ENCODE results near the gene RBM26. TPM values are rescaled to one million over a fixed set of nuclear protein-coding genes. Genes with fewer than 3 reads are reported as not detected.

RBM26 gene, protein sequence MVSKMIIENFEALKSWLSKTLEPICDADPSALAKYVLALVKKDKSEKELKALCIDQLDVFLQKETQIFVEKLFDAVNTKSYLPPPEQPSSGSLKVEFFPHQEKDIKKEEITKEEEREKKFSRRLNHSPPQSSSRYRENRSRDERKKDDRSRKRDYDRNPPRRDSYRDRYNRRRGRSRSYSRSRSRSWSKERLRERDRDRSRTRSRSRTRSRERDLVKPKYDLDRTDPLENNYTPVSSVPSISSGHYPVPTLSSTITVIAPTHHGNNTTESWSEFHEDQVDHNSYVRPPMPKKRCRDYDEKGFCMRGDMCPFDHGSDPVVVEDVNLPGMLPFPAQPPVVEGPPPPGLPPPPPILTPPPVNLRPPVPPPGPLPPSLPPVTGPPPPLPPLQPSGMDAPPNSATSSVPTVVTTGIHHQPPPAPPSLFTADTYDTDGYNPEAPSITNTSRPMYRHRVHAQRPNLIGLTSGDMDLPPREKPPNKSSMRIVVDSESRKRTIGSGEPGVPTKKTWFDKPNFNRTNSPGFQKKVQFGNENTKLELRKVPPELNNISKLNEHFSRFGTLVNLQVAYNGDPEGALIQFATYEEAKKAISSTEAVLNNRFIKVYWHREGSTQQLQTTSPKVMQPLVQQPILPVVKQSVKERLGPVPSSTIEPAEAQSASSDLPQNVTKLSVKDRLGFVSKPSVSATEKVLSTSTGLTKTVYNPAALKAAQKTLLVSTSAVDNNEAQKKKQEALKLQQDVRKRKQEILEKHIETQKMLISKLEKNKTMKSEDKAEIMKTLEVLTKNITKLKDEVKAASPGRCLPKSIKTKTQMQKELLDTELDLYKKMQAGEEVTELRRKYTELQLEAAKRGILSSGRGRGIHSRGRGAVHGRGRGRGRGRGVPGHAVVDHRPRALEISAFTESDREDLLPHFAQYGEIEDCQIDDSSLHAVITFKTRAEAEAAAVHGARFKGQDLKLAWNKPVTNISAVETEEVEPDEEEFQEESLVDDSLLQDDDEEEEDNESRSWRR
- 10 to 100 TPM; 15.1 to 28.8 (median 22.2) TPM for polyA plus RNA-seq (ENCODE audit: low read depth in 6 of 6)

DNA sequence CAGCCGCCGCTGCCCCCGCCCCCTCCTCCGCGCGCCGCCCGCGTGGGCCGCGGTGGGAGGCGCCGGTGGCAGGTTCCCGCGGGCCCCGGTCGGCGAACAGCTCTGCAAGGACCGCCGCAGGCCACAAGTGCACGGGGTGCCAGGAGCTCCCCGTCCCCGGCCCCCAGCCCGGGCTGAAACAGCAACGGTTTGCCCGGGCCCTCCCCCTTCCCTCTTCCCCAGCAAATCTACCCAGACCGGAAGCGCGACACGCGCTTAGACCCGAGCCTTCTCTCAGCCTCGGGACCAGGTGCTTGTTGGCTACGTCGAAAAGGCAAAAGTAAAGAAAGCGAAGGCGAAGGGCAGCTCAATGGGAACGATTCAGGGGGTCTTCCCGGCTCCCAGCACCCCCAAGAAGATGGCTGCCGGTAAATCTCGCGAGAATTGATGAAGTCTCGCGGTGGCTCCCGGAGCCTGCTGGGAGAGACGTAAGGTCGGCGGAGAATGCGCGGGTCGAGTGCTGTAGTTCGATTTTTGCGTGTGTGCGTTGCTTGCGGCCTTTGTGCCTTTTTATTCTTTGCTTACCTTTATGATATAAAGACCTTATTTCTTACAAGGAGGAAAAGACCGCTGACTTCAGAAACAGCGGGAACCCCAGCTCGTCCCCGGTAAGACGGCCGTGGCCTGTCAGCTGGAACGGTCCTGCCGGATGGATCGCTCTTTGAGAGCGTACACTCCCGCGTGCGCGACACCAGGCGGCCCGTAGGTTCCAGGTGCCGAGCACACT lies at the start of gene RBM26:
RBM26 (minus strand) TSS at position 425 of the 766 bp plus-strand sequence. CDS start 481 bp downstream, outside the sequence.
- Mint-ChIP-seq H3K9me3 (no peaks in the 10 kb centered on the region), H3K4me3 (peak within 1 kb of the TSS in 4 of 8 donors; percentile 93 to 99 (median 97)), H3K27ac (peak within 1 kb of the TSS in 5 of 6 donors; percentile 97 to 99 (median 99)), H3K36me3 (peaks cover 0 to 7% of the 10 kb centered on the region in 2 donors), H3K4me1 (peaks cover 13 to 38% (median 18%) of the 10 kb centered on the region in 3 donors), H3K27me3 (no peaks in the 10 kb centered on the region)
- DNase-seq (peak; percentile 90), ATAC-seq (ENCODE audit: low read depth in 2 of 2) (peak; percentile 82 to 86)

DNA sequence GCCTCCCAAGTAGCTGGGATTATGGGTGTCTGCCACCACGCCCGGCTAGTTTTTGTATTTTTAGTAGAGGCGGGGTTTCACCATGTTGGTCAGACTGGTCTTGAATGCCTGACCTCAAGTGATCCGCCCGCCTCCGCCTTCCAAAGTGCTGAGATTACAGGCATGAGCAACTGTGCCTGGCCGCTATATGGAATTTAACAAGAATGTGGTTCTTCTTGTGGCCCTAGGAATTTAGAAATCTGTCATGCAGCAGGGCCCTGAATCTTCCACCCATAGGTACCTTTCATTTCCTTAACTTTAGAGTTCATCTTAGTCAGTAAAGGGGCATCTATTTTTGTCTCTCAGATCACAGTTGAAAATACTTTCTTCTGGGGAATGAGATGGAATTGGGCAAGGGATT lies 49.3 kb upstream of the RBM26 start:
- DNase-seq = no peak
- H3K27me3 Mint-ChIP-seq = peaks cover 27 to 51% (median 43%) of the 10 kb centered on the region in 3 donors
- H3K27ac Mint-ChIP-seq = no peak overlapping the region
- no peak for ATAC-seq (ENCODE audit: low read depth in 2 of 2)
- H3K4me1 Mint-ChIP-seq = no peaks in the 10 kb centered on the region
- H3K36me3 Mint-ChIP-seq = no peaks in the 10 kb centered on the region
- H3K4me3 Mint-ChIP-seq = no peak overlapping the region
- H3K9me3 Mint-ChIP-seq = peaks cover 0 to 8% (median 0%) of the 10 kb centered on the region in 7 donors

DNA sequence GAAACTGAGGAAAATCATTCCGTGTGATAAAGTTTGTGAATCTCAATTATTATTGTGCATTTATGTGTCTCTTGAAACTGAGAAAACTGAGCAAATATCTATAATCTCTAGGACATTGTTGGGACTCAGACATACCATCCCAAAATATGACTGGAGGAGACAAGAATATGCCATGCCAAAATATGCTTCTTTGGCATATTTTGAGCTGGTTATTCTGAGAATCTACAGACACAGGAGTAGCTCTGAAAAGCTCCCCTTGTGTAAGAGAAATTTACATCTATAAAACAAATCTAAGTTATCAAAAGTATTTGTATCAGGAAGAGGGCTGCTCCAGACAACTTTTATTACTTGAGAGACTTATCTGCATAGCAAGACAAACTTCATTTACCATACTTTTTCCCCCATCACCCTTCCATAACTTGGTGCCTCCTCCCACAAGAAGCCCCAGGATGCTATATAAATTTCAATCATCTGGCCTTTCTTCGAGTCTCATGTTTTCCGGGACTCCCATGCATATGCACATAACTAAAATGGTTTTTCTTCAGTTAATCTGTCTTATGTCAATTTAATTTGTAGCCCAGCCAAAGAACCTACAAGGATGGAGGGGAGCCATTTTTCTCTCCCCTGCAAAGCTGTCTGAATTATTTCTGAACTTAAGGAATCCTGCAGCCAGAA lies 46.3 kb upstream of the RBM26 start:
- DNase-seq = no peak
- Mint-ChIP-seq H3K9me3 (peaks cover 0 to 12% (median 8%) of the 10 kb centered on the region in 7 donors), H3K4me1 (peaks cover 5 to 14% (median 12%) of the 10 kb centered on the region in 3 donors), H3K27me3 (peaks cover 33 to 57% (median 34%) of the 10 kb centered on the region in 3 donors), H3K27ac (no peak overlapping the region), H3K36me3 (peaks cover 0 to 8% of the 10 kb centered on the region in 2 donors), H3K4me3 (no peak overlapping the region)
- no peak for ATAC-seq (ENCODE audit: low read depth in 2 of 2)

DNA sequence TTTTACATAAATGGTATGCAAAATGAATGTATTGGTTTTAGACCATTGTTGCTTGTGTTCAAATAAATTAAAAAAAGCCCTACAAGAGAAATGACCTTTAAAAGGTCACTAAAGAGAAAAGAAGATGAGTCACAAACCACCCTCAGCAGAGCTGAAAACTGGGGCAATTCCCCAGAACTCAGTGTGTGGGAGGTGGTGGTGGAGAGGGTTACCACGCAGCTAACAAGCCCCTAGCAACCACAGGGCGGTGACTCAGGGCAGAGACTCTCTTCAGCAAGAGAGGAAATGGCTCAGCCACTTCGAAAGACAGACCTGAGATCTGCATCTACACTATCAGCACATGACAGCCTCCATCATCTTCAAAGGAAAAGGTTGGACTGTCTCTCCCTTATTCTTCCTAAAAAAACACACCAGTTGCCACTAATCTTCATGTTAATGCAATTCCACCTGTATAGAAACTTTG lies 45.5 kb upstream of the RBM26 start:
- ATAC-seq (ENCODE audit: low read depth in 2 of 2) = peak; percentile 35 to 39
- peaks cover 0 to 11% (median 6%) of the 10 kb centered on the region in 7 donors for H3K9me3 Mint-ChIP-seq
- H3K36me3 Mint-ChIP-seq = peaks cover 0 to 8% of the 10 kb centered on the region in 2 donors
- H3K4me1 Mint-ChIP-seq = peaks cover 5 to 14% (median 12%) of the 10 kb centered on the region in 3 donors
- no peak for DNase-seq
- no peak overlapping the region for H3K27ac Mint-ChIP-seq
- no peak overlapping the region for H3K4me3 Mint-ChIP-seq
- H3K27me3 Mint-ChIP-seq = peaks cover 34 to 54% (median 36%) of the 10 kb centered on the region in 3 donors

DNA sequence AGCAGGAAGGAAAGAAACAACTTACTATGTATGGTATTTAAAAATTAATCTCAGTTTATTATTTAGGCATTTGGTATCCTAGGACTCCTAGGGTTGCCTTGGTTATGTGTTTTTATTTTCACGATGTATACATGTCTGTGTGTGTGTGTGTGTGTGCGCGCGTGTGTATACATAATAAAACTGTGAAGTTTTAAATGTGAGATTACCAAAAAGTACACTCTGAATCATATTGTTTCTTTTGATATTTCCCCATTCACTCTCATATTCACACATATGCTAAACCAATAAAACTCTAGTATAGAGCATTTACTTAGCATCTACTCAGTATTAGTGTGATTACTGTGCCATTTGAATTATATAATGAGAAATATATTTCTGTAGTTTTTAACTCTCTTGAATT lies 44.1 kb upstream of the RBM26 start:
- H3K27ac Mint-ChIP-seq = no peak overlapping the region
- peaks cover 31 to 50% (median 32%) of the 10 kb centered on the region in 3 donors for H3K27me3 Mint-ChIP-seq
- H3K36me3 Mint-ChIP-seq = peaks cover 0 to 8% of the 10 kb centered on the region in 2 donors
- H3K4me3 Mint-ChIP-seq = no peak overlapping the region
- DNase-seq = no peak
- no peak for ATAC-seq (ENCODE audit: low read depth in 2 of 2)
- peaks cover 5 to 14% (median 12%) of the 10 kb centered on the region in 3 donors for H3K4me1 Mint-ChIP-seq
- H3K9me3 Mint-ChIP-seq = peaks cover 0 to 11% (median 6%) of the 10 kb centered on the region in 7 donors

DNA sequence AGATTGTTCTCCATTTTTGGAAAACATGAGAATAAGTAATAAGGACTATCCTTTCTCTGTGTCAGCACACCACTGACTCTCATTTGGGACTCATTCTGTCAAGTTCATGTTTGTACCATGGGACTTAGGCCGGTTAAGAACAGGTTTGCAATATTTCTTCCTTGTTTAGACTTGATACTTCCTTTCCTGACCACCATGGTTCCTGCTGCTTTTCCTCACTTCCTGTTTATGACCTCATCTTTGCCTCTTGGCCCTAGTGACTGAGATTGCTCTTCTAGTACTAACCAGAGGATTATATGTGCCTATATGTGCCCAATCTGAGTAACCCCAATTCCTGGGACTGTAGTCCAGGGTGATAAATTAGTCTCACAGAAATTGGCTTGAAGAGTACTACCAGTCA lies 42.4 kb upstream of the RBM26 start:
- H3K36me3 Mint-ChIP-seq = peaks cover 0 to 8% of the 10 kb centered on the region in 2 donors
- ATAC-seq (ENCODE audit: low read depth in 2 of 2) (peak; percentile 35 to 62), DNase-seq (no peak)
- H3K27ac Mint-ChIP-seq = no peak overlapping the region
- peaks cover 5 to 14% (median 12%) of the 10 kb centered on the region in 3 donors for H3K4me1 Mint-ChIP-seq
- peaks cover 22 to 36% (median 24%) of the 10 kb centered on the region in 3 donors for H3K27me3 Mint-ChIP-seq
- H3K4me3 Mint-ChIP-seq = peak overlapping the region in 1 of 8 donors; percentile 1
- H3K9me3 Mint-ChIP-seq = peaks cover 0 to 11% (median 6%) of the 10 kb centered on the region in 7 donors

DNA sequence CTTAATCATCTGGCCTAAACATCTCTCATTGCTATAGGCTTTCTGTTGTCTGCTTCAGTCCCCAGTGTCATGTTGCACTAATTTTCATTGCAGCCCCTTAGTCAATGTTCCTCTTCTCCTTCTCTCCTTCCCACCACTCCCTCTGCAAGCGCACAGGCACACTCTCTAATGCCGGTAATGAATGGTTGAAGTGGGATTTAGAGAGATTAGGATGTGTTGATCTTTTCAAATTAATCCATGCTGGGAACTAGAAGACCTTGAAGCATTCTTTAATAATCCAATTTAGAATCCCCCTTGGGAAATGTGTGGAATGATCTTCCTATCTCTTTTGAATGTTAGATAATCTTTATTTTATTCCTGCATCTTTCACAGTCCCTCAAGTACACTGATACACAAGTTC lies 41.7 kb upstream of the RBM26 start:
- Mint-ChIP-seq H3K9me3 (peaks cover 0 to 11% (median 6%) of the 10 kb centered on the region in 7 donors), H3K4me3 (no peak overlapping the region), H3K36me3 (peaks cover 0 to 8% of the 10 kb centered on the region in 2 donors), H3K27ac (no peak overlapping the region), H3K4me1 (peaks cover 5 to 14% (median 12%) of the 10 kb centered on the region in 3 donors), H3K27me3 (peaks cover 16 to 30% (median 19%) of the 10 kb centered on the region in 3 donors)
- DNase-seq = no peak
- no peak for ATAC-seq (ENCODE audit: low read depth in 2 of 2)

DNA sequence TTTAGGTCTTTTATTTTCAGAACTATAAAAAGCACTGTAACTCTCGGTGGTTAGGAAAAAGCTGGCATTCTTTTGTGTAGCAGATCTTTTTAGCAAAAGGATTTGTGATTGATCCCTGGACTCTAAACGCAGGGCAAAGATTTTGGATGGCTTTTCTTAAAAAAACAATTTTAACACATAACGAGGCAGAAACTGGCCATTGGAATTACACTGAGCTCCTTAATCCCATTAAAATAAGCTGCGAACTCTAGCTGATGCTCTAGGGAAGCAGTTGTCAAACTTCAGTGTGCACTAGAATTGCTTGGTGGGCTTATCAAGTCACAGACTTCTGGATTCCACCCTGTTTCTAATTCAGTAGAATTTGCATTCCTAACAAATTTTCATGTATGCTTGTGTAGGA lies 41.1 kb upstream of the RBM26 start:
- Mint-ChIP-seq H3K4me1 (peaks cover 5 to 14% (median 12%) of the 10 kb centered on the region in 3 donors), H3K9me3 (peaks cover 0 to 11% (median 6%) of the 10 kb centered on the region in 7 donors), H3K4me3 (no peak overlapping the region)

DNA sequence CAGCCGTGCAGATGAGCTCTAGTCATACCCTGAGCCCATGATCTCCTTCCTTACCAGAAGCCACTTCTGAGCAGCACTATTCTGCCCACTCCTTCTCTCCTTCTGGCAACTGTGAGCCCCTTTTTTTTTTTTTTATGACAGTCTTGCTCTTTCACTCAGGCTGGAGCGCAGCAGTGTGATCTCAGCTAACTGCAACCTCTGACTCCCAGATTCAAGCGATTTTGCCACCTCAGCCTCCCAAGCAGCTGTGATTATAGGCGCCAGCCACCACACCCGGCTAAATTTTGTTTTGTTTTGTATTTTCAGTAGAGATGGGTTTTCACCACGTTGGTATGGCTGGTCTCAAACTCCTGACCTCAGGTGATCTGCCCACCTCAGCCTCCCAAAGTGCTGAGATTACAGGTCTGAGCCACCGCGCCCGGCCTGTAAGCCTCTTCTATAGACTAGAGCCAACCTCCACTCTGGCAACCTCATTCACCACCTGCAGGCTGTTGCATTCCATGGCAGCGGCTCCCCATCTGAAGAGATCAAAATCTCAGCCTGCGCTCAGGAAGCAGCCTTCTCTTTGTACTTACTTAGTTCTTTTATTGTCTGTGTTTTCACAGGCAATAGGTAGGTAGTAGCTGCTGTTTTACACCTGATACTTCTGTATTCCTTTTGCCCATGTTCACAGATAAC lies 40.1 kb upstream of the RBM26 start:
- DNase-seq (no peak), ATAC-seq (ENCODE audit: low read depth in 2 of 2) (no peak)

More for the DNA sequence above, 41.1 kb upstream of the RBM26 start:
- Mint-ChIP-seq H3K27me3 (peaks cover 12 to 26% (median 13%) of the 10 kb centered on the region in 3 donors), H3K36me3 (peaks cover 0 to 8% of the 10 kb centered on the region in 2 donors), H3K27ac (no peak overlapping the region)
- DNase-seq (no peak), ATAC-seq (ENCODE audit: low read depth in 2 of 2) (no peak)

DNA sequence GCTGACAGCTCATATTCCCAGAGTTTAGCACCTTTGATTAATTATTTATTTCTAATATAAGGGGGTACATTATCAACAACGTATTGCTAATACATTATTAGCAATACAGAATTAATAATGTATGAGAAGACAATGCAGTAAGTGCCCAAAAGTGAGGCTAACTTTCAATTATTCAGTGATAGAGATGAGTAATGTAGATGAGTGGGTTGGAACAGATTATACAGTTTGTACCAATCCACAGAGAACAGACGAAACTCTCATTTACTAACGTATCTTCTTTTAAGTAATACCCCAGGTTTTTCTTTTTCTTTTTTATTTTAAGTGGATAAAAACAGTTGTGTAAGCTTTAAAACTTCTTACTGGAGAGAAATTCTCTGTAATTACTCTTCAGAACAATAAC lies 36.7 kb upstream of the RBM26 start:
- peaks cover 0 to 3% (median 0%) of the 10 kb centered on the region in 3 donors for H3K4me1 Mint-ChIP-seq
- ATAC-seq (ENCODE audit: low read depth in 2 of 2) (no peak), DNase-seq (no peak)
- peaks cover 5 to 16% (median 5%) of the 10 kb centered on the region in 3 donors for H3K27me3 Mint-ChIP-seq
- no peaks in the 10 kb centered on the region for H3K36me3 Mint-ChIP-seq
- no peak overlapping the region for H3K27ac Mint-ChIP-seq
- no peaks in the 10 kb centered on the region for H3K9me3 Mint-ChIP-seq
- H3K4me3 Mint-ChIP-seq = peak overlapping the region in 1 of 8 donors; percentile 10

More for the DNA sequence above, 40.1 kb upstream of the RBM26 start:
- peaks cover 0 to 11% (median 6%) of the 10 kb centered on the region in 7 donors for H3K9me3 Mint-ChIP-seq
- H3K27me3 Mint-ChIP-seq = peaks cover 5 to 26% (median 12%) of the 10 kb centered on the region in 3 donors
- H3K27ac Mint-ChIP-seq = no peak overlapping the region
- H3K36me3 Mint-ChIP-seq = peaks cover 0 to 8% of the 10 kb centered on the region in 2 donors
- peaks cover 5 to 14% (median 12%) of the 10 kb centered on the region in 3 donors for H3K4me1 Mint-ChIP-seq
- H3K4me3 Mint-ChIP-seq = no peak overlapping the region

DNA sequence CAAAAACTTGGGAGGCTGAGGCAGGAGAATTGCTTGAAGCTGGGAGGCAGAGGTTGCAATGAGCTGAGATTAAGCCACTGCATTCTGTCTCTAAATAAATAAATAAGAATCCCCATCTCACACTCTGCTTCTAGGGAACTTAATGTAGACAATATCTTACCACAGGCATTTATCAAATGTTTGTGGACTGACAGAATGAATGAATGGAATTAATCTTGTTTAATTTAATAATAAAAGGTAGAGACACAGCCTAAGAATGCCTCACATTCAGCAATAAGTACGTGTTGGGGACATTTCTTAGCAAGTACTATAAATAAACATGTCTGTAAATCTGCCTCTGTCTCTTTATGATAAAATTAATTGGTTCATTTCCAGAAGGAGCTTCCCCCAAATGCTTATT lies 36.2 kb upstream of the RBM26 start:
- ATAC-seq (ENCODE audit: low read depth in 2 of 2) (no peak), DNase-seq (no peak)
- H3K9me3 Mint-ChIP-seq = no peaks in the 10 kb centered on the region
- H3K27me3 Mint-ChIP-seq = peaks cover 5 to 11% (median 5%) of the 10 kb centered on the region in 3 donors
- no peak overlapping the region for H3K27ac Mint-ChIP-seq
- no peaks in the 10 kb centered on the region for H3K36me3 Mint-ChIP-seq
- no peak overlapping the region for H3K4me3 Mint-ChIP-seq
- H3K4me1 Mint-ChIP-seq = no peaks in the 10 kb centered on the region
